Erythroblast (primary cell): ENCODE results near the gene ZFHX3.

Experiments
- GATA1 ChIP-seq: IDR thresholded peaks from 2 replicates; pipeline ENCODE4 v1.6.1; 2011; ENCODE audit warnings: low read depth, mild to moderate bottlenecking, control low read depth, low read length, moderate library complexity
- POLR2A ChIP-seq: IDR thresholded peaks from 2 replicates; pipeline ENCODE4 v1.6.1; 2011; ENCODE audit warnings: mild to moderate bottlenecking, low read length

DNA sequence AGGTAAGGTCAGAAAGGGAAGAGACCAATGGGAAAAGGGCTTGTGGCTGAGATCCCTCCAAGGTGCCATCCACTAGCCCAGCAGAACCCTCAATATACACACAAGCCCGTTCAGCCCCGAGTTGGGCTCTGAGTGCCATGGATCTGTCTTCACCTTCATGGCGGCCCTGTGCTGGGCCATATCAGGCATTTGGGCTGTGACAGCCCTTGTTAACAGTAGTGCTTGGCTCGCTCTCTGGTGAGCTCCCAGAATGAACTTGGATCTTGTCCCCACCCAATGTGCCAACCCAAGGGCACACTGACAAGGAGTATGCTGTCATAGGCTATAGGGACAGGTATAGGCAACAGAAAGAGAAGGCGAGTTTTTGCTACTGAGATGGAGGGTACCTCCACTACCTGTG lies 182.7 kb downstream of the ZFHX3 start:
- TF ChIP-seq POLR2A: no peak
- no peak for TF ChIP-seq GATA1
